Stimulated activated CD8-positive, alpha-beta memory T cell treated with anti-CD3 and anti-CD28 coated beads, Interleukin-15, amount 100 ng/mL, for 48 hours (primary cell): ENCODE results near the gene MTA1.

ENCODE experiments used
- DNase-seq, 2 donors: peaks; one replicate each; pipeline ENCODE4 v3.0.0-alpha.2; 2020; ENCODE audit warnings: low read depth in 2 of 2

The MTA1 gene

DNA sequence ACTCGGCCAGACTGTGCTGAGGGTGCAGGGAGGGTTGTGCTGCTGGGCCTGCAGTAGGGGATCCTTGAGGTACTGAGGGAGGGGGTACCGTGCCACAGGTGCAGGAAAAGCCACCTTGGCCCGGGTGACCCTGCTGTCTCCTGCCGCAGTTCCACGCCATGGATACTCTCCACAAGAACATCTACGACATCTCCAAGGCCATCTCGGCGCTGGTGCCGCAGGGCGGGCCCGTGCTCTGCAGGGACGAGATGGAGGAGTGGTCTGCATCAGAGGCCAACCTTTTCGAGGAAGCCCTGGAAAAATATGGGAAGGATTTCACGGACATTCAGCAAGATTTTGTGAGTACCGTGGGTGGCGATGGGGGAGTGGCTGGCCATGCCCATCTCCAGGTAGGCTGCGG lies 41.0 kb downstream of the MTA1 start:
- DNase-seq: no peak

DNA sequence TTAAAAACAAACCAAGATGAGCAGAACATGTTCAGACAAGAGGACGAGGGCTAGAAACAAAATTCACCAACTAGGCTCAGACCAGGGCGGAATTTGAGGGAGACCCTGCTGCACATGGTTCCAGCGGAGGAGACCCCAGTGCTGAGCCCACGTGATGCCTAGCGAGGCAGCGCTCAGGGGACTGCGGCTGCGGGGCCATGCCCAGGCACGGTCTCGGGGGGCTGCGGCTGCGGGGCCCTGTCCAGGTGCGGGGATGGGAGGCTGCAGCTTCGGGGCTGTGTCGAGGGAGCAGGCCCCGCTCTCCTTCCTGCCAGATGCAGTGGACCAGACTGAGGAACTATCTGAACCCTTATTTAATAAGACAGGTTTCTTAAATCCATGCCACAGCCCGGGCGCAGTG lies 42.3 kb downstream of the MTA1 start:
- DNase-seq: no peak

DNA sequence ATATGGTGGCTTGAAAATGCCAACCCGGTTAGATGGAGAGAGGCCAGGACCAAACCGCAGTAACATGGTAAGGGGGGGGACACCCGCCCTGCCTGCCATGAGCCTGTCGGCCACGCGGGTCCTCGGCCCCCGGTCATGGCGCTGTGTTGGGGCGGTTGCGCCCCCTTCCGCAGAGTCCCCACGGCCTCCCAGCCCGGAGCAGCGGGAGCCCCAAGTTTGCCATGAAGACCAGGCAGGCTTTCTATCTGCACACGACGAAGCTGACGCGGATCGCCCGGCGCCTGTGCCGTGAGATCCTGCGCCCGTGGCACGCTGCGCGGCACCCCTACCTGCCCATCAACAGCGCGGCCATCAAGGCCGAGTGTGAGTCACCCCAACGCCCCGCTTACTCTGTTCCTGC lies 44.9 kb downstream of the MTA1 start:
- DNase-seq: no peak

DNA sequence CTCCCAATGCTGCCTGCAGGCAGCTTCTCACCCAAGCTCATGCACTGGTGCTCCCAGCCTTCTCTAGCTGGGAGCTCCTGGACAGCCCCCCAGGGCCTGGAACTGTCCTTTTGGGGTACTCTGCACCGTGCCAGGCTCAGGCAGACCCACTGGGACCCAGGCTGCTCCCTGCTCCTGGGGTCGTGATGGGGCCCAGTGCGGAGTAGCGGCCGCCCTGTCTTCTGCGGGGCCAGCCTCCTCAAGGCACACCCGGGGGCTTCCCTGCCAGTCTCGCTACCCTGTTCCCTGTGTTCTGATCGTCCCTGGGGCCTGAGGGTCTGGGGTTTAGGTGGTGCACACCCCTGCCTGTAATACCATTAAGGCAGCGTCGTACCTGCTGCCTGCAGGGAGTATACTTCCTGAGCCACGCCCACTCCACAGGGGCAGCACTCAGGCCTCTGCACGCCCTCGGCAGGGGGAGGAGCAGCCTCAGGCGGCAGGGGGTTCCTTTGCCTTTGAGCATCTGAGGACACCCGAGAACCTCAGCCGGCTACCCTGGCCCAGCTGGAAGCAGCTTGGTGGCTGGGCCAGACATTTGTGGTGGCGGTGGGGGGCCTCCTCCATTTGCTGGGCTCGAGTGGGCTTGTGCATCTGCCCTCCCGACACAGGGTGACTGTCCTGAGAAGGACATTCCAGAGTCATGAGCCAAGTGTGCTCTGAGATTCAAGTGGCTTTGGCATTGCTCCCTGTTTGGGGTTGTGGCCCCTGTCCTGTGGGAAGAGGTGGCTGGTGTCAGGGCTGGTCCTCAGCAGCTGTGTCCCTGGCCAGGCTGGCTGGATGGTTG lies 45.8 kb downstream of the MTA1 start:
- no peak for DNase-seq

DNA sequence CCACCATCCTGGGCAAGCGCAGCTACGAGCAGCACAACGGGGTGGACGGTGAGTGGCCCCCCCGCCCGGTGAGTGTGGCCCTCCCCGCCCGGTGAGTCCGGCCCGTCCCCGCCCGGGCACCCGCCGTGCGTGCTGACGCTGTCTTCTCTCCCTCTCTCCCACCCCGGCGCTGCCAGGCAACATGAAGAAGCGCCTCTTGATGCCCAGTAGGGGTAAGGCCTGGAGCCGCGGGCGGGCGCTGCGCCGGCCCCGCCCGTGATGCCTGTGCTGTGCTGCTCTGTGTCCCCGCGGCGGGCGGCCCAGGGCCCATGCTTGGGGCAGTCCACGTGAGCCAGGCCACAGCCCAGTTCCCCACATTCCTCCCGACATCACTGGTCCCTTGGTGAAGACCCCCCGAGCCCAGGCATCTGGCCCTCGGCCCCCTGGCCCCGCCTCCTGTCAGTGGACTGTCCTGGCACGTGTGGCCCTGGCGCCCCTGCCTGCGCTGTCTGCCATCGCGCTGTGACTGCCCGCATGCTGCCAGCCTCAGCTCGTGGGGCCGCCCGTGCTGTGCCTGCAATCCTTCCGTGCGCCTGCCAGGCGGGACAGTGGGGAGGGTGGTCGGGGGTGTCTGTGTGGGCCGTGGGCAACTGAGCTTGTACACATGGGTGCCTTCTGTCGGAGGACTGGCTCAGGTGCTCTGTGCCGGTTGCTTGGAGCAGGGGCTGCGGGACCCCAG lies 47.1 kb downstream of the MTA1 start:
- no peak for DNase-seq

DNA sequence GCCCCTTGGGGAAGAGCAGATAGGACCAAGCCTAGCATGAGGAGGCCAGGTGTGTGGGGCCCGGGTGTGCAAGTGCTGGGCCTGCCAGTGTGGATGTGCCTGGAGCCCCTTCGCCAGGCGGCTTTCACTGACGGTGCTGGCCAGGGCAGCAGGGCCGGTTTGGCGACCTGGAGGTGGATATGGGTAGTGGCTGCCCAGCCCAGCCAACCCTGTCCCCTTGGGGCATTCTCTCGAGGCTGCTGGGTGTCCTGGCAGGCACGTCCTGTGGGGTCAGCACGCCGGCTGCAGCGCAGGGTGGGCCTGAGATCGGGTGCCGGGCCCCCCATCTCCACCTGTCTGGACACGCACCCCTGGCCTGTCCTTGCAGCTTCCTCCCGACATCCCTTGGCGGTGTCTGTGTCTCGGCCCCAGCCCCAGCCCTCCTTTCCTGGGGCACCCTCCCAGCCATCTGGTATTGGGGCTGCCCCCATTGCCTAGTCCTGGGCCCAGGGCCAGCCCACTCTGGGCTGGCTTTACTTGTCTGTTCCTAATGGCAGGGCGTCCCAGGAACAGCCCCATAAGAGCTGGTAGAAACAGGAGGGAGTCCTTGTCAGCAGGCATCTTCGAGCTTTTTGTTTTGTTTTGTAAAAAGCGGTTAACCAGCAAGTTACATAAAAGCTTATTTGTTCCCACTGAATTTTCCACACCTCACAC lies 47.8 kb downstream of the MTA1 start:
- no peak for DNase-seq

DNA sequence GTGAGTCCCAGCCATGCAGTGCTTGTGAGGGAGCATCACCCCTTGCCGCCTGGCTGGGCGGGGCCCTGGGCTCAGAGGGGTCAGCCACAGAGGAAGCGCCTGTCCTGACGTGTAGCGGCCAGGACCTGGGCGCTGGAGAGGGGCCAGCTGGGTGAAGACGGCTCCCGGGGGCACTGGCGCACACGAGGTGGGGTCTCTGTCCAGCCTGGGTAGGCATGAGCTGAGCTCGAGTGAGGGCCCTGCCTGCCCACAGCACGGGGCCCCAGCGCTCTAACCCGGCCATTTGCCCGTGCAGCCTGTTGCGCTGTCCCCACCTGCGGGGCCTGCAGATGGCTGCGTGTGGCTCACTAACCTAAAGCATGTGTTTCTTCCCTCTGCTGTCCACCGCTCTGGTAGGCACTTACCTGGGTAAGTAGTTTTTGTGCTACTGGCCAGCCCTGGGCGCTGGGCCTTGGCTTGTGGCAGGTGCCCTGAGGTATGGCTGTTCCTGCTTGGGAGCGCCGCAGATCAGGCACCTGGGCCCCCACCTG lies 48.4 kb downstream of the MTA1 start:
- DNase-seq: no peak

DNA sequence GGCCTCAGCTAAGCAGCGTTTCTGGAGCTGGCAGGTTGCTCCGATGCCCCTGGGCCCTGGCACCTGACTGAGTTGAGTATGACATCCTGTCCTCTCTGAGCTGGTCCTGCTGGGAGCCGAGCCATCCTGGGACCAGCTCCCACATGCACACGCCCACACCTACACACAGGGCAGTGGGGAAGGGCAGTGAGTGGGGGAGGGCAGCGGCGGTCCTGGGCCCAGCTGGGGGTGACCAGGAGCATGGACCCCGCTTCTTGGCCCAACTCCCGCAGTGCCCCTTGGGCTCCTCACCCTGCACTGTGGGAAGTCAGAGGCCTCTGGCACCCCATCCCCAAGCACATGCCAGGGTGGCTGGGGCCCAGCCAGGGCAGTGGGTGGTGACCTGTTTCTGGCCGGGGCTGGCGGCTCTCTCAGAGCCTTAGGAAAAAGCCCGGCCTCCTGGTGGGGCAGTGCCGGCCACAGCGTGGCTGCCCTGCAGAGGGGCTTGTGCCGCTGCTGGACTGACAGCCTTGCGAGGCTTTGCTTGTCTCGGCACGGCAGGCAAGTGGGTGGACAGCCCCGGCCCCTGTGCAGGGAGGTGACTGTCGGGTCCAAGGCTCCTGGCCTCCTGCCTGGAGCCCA lies 49.1 kb downstream of the MTA1 start:
- DNase-seq: no peak

DNA sequence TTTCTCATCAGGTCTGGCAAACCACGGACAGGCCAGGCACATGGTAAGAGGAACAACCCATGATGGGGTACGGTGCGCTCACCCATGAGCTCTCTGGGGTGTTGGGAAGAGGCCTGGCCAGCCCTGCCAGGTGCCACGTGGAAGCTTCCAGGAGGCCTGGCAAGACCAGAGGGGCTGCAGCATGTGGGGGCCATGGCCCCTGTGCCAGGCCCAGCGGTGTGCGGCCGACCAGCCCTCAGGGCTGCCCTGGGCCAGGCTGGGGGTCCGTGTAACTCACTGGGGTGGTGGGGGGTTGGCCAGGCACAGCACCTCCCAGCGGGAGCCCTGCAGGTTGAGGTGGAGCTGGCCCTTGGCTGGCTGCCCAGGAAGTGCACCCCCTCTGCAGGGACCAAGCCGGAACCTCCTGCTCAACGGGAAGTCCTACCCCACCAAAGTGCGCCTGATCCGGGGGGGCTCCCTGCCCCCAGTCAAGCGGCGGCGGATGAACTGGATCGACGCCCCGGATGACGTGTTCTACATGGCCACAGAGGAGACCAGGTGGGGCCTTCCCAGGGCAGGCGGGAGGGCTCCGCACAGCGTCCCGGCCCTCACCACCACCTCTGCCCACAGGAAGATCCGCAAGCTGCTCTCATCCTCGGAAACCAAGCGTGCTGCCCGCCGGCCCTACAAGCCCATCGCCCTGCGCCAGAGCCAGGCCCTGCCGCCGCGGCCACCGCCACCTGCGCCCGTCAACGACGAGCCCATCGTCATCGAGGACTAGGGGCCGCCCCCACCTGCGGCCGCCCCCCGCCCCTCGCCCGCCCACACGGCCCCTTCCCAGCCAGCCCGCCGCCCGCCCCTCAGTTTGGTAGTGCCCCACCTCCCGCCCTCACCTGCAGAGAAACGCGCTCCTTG lies 50.1 kb downstream of the MTA1 start:
- DNase-seq: no peak

DNA sequence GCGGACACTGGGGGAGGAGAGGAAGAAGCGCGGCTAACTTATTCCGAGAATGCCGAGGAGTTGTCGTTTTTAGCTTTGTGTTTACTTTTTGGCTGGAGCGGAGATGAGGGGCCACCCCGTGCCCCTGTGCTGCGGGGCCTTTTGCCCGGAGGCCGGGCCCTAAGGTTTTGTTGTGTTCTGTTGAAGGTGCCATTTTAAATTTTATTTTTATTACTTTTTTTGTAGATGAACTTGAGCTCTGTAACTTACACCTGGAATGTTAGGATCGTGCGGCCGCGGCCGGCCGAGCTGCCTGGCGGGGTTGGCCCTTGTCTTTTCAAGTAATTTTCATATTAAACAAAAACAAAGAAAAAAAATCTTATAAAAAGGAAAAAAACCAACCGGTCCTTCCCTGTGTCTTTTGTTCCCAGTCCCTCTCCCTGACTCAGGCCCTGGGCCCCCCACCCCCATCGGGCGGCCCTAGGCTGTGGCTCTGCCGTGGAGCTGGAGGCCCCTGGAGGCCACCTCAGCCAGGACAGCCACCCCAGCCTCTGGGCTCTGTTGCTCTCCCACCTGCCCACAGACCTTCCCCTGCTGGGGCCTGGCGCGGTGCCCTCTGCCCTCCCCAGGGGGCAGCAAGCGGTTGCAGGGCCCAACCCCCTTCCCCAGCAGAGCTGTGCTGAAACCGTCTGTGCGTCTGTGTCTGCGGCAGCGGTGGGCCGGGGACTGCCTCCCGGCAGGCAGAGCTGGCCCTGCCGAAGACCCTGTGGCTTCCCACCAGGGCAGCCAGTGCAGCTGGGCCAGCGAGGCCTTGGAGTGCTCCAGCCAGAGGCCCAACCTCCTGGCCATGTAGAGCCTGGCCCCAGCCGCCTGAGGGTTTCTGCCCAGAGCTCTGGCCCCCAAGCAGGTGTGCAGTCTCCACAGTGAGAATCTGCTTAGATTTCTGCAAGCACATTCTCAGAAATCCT lies 51.0 kb downstream of the MTA1 start:
- no peak for DNase-seq

DNA sequence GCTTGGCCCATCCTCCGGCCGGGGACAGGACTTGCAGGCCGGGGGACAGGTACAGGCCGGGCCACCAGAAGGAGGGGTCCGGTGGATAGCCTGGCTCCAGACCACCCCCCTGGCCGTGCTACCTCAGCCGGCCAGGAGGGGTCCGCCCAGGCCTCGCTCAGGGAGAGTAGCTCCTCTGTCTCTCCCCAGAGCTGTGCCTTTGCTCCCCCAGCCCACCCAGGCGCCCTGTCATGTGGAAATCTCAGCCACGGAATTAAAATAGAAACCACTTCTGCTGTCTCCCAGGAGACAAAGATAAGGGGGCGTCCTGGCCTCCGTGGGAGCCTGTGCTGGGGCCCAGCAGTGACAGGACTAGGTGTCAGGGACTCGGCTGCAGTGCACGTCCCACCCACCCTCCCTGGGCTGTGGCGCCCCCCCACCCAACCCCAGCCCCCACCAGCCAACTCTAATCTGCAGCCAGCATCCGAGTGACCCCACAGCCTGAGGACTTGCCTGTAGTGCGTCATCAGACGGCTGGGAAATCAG lies 51.7 kb downstream of the MTA1 start:
- DNase-seq: no peak

DNA sequence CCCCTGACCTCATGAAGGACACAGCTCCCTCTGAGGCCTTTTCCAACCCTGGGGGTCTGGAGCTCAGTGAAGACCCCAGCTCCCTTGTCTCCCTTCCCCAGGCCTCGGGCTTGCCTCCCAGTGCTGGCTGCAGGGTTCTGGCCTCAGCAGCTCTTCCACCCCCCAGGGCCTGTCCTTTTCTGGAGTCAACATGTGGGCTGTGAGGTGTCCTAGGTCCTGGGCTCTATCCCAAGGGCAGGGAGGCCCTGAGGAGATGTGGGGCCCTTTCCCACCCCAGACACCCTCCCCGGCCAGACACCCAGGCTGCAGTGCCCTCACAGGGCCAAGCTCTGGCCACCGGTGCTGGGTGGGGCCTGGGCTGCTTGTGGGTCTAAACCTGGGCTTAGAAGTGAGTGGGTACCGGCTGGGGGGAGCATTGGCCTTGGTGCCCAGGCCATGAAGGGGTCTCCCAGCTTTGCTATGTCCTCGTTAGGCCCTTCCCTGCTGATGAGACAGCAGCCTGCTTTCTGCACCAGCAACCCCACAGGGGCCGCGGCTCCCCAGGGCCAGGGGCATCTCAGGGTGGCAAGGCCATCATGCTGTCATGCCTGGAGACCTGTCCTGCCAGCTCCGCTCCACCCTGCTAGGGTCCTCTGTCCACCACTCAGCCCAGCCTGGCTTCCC lies 52.3 kb downstream of the MTA1 start:
- no peak for DNase-seq

DNA sequence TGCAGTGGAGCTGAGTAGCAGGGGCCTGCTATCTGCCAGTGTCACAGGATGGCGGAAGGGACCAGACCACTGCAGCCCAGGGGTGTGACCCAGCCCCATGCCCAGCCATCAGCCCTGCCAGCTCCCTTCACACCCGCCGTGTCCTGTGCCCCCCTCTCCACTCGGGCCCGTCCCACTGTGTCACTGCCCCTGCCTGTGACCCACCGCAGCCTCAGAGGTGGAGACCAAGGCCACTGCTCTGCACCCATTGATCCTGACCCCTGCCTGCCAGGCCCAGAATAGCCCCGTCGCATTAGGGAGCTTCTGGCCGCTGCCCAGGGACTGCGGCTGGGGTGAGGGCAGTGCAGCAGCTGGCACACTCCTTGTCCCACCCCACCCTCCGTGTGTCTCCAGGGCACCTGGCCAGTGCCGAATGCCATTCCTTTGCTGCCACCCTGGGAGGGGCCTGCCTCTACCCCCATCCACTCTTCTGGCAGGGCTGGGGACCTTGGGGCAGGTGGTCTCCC lies 52.9 kb downstream of the MTA1 start:
- no peak for DNase-seq

DNA sequence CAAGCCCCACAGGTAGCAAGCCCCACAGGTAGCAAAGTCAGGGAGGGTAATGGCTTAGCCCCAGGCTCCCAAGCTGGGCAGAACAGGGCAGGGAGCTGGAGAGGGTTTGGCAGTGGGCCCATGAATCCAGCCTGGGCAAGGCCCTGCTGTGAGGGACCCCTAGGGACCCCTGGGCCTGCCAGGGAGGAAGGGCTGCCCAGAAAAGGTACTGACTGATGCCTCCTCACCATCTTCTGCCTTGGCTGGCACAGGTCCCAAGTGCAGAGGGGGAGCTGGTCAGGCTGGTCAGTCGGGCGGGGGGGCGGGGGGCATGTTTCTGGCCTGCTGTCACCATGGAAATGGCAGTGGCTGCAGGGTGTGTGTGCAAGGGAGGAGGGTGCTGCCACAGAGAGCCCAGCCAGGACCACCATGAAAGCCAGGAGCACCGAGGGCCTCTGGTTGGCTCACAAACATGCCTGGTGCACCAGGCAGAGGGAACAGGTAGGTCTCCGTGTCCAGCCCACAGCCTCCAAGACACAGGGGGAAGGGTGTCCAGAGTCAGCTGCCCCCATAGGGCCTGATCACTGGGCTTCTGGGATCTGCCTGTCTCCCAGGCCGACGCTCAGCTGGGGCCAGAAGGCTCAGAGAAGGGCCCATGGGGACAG lies 53.5 kb downstream of the MTA1 start:
- no peak for DNase-seq

DNA sequence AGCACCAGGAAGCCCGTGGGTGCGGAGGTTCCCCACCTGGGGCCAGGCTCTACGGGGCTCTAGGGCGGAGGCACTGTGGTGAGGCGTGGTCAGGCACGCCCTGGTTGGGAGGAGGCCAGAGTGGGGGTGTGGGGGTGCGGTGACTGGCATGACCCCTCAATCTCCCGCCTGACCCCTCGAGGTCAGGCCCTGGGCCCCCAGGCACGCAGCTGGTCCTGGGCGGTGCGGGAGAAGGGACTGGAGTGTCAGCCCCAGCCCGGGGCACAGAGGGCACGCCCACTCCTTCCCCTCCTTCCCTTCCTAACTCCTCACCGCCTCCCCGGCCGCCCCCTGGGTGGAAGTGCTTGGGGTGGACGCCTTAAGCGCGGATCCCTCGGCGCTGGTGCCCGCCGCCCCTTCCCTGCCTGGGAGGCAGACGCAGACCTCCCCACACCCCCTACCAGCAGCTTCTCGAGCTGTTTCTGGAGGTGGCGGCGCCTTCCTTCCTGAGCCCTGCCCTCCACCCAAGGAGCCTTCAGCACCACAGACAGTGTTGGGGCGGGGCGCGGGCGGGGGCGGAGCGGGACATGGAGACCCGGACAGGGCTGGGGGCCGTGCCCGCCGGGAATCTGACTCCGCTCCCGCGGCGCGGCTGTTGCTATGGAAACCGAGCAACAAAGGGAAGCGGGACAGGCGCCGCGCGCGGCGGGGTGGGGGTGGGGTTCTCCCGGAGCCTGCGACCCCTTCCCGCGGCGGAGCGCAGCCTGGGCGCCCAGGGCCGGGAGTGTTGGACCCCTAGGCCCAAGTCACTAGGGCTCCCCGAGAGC lies 54.3 kb downstream of the MTA1 start:
- DNase-seq: peak in 1 of 2 donors; percentile 49

DNA sequence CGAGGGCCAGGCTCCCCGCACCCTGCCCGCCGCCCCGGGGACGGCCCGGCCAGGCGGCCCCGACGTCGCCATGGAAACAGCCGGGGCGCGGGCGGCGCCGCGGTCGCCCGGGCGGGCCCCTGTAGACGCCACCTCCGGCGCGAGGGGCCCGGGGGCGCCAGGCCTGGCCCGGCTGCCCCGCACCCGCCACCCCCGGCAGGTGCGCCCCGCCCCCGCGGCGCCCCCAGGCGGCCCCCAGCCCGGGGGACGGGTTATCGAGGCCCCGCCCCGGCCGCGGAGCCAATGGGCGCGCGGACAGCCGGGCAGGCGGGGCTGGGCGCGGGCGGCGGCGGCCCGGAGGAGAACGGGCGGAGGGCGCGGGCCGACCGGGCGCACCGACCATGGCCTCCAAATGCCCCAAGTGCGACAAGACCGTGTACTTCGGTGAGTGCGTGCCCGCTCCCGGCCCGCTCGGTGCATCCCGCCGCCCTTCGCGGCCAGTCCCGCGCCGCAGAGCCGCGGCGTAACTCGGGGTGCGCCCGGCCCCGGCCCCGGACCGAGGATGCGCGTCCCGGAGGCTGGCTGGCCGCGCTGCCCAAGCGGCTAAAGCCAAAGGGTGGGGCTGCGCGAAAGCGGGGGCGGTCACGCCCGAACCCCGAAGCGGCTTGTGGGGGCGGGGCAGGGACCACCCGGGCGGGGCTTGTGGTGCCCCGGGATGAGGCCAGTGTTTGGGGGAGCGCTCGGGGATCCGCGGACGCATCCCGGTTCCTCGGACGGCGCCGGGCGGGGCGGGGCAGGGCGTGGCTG lies 55.0 kb downstream of the MTA1 start, which contains the start of gene CRIP2:
Gene CRIP2 (plus strand): TSS at position 339 of the 786 bp plus-strand sequence. CDS start 42 bp downstream, at position 381.
- DNase-seq: no peak
